Measurements from ENCODE around the gene AKAP6.
"Not testable (repeated sequence)": the region's sequence is repeated elsewhere in the genome, so short reads cannot be mapped to it uniquely, and the experiment has no call there.

AKAP6 gene

DNA sequence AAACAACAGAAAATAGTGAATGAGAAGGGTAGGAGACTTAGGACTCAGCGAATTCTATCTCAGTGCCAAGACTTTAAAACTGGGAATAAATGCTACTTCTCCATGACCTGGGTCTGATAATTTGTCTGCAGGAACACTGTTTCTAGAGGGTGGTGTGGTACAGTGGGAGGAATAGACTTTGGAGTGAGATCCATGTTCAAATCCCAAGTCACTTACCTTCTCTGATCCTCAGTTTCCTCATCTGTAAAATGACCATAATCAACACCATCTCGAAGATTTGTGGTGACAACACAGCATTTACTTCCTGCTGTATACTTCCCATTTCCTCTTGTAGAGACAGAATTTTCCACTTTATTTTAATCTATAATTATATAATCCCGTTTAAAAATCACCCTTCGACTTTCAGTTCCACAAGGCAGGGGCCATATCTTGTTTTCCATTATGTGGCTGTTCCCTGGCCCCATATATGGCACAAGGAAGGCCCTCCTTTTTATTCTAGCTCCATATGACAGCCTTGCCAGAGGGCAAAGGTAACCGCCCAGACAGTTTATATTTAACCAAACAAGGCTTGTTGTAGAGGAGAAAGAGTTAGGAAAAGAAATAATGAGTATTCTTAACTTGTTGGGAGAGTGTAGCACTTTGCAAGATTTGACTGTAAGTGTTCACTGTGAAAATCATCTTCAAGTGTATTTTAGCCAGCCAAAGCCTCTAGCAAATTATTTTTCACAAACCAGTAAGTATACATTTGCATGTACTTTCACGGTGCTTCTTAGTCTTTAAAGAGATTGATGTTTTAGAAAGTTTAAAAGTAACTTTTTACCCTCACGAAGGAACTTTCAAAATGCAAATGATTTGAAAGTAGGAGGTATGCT, 243.1 kb downstream of the AKAP6 start:
- TF ChIP-seq, protein P1, sequence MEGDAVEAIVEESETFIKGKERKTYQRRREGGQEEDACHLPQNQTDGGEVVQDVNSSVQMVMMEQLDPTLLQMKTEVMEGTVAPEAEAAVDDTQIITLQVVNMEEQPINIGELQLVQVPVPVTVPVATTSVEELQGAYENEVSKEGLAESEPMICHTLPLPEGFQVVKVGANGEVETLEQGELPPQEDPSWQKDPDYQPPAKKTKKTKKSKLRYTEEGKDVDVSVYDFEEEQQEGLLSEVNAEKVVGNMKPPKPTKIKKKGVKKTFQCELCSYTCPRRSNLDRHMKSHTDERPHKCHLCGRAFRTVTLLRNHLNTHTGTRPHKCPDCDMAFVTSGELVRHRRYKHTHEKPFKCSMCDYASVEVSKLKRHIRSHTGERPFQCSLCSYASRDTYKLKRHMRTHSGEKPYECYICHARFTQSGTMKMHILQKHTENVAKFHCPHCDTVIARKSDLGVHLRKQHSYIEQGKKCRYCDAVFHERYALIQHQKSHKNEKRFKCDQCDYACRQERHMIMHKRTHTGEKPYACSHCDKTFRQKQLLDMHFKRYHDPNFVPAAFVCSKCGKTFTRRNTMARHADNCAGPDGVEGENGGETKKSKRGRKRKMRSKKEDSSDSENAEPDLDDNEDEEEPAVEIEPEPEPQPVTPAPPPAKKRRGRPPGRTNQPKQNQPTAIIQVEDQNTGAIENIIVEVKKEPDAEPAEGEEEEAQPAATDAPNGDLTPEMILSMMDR (IDR thresholded peaks at IDR 0.05; ENCODE audit: low read depth, low read length, missing control alignments), result no peak
- DNase-seq (ENCODE audit: low read depth), result no peak
- no peak overlapping the region for H3K4me3 ChIP-seq (ENCODE audit: low read depth, low read length)

DNA sequence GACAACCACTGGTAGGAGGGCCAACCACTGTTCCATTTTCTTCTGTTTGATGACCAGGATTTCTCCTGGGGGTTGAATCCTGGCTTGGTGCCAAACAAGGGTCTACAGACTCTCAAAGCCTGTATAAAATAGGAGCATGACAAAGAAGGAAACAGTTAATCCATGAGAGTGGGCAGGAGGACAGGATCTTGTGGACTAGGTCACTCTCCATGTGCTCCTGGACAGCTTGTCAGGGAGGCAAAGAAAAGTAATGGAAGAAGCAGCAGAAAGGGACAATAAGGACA, 243.7 kb downstream of the AKAP6 start:
- TF ChIP-seq, protein P1 (IDR thresholded peaks at IDR 0.05; ENCODE audit: low read depth, low read length, missing control alignments), result no peak
- DNase-seq (ENCODE audit: low read depth), result no peak
- H3K4me3 ChIP-seq (ENCODE audit: low read depth, low read length), result no peak overlapping the region

DNA sequence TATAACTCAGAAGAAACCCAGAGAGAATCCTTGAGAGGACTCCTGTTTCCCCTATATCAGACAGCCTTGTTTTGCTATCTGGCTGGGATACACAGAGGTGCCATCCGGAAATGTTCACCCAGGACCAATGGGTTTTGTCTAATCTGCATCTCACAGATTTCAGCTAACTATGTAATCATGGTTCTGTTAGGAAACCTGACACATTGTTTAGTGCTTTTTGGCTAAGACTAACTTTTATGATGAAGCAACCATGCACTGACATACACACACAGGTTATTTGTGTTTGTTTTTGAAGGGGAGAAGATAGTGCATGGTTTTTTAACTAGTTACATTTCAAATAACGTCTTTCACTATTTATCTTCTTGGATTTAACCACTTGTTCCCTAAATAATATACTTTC, 245.2 kb downstream of the AKAP6 start:
- no peak for DNase-seq (ENCODE audit: low read depth)
- TF ChIP-seq, protein P1 (IDR thresholded peaks at IDR 0.05; ENCODE audit: low read depth, low read length, missing control alignments), result no peak
- H3K4me3 ChIP-seq (ENCODE audit: low read depth, low read length), result no peak overlapping the region

DNA sequence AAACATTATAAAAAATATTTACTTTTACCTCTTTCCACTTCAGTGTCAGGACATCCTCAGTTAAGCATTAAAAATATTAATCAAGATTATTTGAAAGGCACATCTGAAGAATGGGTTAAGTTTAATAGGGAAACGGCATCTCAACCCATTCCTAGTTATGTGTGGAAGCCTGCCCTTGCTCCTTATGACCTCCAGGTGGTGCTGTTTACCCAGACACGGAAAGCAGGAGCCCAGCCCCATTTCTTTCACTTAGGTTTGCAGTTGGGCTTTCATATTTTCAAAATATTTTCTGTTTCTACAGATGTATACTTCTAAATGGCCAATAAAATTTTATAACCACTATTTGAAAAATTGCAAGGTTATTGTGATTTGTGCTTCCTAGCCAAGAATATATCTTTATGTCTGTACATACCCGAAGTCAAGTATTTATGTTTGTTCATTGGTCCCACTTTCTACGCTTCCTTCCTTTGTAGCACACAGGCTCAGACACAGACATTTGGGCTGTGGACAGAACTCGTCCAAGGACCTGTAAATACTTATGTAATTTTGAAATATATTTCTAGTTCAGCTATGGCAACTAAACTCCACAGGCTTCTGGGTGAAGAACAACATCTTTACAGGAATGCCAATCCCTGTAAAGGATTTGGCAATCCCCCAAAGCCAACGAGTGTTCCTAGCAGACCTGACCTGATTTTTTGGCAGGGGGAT, 247.1 kb downstream of the AKAP6 start:
- DNase-seq (ENCODE audit: low read depth), result peak; percentile 18
- TF ChIP-seq, protein P1 (IDR thresholded peaks at IDR 0.05; ENCODE audit: low read depth, low read length, missing control alignments), result peak; percentile 87
- no peak overlapping the region for H3K4me3 ChIP-seq (ENCODE audit: low read depth, low read length)

DNA sequence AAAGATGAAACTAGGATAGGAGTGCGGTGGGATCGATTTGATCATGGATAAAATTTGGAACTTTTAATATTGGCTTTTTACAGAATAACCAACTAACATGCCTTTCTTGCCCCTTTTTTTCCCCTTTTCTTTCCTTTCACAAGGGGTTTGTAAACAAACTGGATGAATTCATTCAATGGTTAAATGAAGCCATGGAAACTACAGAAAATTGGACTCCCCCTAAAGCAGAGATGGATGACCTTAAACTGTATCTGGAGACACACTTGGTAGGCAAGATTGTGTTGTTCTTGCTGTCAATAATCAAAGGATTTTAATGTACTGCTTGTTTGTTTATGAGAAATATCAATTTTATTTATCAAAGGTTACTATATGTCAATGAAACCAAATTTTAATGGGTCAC, 247.9 kb downstream of the AKAP6 start:
- no peak for DNase-seq (ENCODE audit: low read depth)
- H3K4me3 ChIP-seq (ENCODE audit: low read depth, low read length), result no peak overlapping the region
- TF ChIP-seq, protein P1 (IDR thresholded peaks at IDR 0.05; ENCODE audit: low read depth, low read length, missing control alignments), result no peak

DNA sequence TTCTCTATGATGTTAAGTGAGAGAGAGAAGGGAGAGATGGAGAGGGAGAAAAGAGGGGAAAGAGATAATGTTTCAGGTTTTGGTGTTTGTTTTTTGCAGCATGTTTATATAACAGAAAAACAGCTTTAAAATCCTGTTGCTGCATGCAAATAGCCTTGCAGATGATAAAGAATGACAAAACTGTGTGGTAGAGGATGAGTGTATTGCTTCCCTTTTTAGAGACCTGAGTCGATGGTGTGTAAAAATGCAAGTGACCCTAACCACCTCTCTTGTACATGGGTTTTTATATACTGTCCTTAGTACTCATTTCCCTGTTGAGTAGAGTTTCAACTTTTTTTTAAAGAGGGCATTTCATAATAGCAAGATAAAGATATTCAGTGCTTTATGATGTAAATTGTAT, 249.1 kb downstream of the AKAP6 start:
- TF ChIP-seq, protein P1 (IDR thresholded peaks at IDR 0.05; ENCODE audit: low read depth, low read length, missing control alignments), result no peak
- no peak overlapping the region for H3K4me3 ChIP-seq (ENCODE audit: low read depth, low read length)
- DNase-seq (ENCODE audit: low read depth), result peak; percentile 22

DNA sequence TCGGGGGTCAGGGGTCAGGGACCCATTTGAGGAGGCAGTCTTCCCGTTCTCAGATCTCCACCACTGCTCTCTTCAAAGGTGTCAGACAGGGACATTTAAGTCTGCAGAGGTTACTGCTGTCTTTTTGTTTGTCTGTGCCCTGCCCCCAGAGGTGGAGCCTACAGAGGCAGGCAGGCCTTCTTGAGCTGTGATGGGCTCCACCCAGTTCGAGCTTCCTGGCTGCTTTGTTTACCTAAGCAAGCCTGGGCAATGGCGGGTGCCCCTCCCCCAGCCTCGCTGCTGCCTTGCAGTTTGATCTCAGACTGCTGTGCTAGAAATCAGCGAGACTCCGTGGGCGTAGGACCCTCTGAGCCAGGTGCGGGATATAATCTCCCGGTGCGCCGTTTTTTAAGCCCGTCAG, 254.3 kb downstream of the AKAP6 start:
- not testable (repeated sequence) for H3K4me3 ChIP-seq (ENCODE audit: low read depth, low read length); DNase-seq (ENCODE audit: low read depth)

All from GM12864 (cell line).